ENCODE data around the gene PPP1R3F.

DNA sequence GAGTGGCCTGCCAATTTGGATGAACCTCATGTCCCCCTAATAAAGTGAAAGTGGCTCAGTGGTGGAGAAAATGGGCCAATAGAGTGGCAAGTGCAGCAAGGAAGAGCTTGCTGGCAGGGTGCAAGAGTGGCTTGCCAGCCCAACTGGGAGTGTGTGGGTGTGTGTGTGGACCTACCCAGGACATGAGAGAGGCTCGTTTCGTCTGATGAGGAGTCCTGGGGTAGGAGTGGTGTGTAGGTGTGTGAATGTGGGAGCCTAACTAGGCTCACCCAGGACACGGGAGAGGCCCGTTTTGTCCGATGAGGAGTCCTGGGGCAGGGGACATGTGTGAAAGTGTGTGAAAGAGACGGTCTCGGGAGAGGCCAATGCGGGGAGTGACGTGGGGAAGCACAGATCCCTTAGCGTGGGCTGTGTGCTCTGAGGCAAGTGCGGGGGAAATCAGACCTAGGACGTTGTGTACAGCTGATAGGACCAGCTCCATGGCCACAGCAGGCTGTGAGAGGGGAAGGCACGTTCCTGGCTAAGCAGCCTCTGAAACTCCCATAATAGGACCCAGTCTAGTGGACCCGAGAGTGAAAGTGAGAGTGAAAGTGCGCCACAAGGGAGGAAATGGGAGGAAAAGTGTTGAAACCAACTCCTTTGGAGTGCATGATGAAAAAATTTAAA lies 39.1 kb downstream of the PPP1R3F start:
- TF ChIP-seq, protein P1, sequence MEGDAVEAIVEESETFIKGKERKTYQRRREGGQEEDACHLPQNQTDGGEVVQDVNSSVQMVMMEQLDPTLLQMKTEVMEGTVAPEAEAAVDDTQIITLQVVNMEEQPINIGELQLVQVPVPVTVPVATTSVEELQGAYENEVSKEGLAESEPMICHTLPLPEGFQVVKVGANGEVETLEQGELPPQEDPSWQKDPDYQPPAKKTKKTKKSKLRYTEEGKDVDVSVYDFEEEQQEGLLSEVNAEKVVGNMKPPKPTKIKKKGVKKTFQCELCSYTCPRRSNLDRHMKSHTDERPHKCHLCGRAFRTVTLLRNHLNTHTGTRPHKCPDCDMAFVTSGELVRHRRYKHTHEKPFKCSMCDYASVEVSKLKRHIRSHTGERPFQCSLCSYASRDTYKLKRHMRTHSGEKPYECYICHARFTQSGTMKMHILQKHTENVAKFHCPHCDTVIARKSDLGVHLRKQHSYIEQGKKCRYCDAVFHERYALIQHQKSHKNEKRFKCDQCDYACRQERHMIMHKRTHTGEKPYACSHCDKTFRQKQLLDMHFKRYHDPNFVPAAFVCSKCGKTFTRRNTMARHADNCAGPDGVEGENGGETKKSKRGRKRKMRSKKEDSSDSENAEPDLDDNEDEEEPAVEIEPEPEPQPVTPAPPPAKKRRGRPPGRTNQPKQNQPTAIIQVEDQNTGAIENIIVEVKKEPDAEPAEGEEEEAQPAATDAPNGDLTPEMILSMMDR (IDR thresholded peaks at IDR 0.05), result no peak
- no peak for TF ChIP-seq POLR2A (IDR thresholded peaks at IDR 0.05)

Measured in body of pancreas (tissue), 4 donors.